HG02973 (cell line): ENCODE measurements around the gene AGAP1.

Experiments
- ATAC-seq: cut with Tn5 transposase; IDR thresholded peaks from one replicate; pipeline ENCODE4 v1.9.1; 2021; ENCODE audit warnings: moderate library complexity; ENCODE audit not compliant: unreplicated experiment

AGAP1 gene

DNA sequence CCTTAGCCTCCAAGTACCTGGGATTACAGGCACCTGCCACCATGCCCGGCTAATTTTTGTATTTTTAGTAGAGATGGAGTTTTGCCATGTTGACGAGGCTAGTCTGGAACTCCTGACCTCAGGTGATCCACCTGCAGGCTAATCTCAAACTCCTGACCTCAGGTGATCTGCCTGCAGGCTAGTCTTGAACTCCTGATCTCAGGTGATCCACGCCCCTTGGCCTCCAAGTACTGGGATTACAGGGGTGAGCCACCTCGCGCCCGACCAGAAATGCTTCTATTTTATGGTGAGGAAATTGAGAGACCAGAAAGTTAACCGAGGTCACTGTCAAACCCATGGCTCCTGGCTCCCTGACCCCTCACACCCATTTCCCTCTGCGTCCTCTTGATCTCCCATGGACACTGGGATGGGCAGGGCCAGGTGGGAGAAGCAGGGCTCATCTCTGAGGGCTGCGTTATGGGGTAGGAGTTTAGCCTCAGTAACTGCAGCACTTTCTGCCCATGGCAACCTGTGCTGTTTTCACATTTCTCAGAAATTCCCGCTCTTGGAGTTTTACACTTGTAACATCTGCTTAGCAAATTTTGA is 210.0 kb downstream of the AGAP1 start:
- no peak for ATAC-seq

DNA sequence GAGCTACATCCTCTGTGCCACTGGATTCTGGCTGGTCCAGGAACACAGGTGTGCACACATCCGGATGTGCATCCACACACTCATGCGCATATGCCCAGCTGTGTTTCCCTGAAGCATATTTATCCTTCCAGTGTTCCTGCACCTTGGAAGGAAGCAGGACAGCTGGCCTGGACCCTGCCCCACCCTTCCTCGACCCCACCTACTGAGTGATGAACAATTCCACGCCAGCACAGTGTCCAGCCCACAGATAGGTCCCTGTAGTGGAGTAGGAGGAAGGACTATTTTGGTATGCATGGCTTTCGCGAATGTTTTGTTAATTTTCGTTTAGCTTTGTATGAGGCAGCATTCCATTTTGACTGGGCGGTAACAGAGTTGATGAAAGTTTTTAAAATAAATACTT is 211.5 kb downstream of the AGAP1 start:
- ATAC-seq: no peak

GRCh38 chr2:235706506-235706905 is 212.7 kb downstream of the AGAP1 start:
- ATAC-seq: no peak

- ATAC-seq: no peak
Measured at GRCh38 chr2:235707411-235708096, 213.7 kb downstream of the AGAP1 start.

GRCh38 chr2:235709124-235709813 is 215.4 kb downstream of the AGAP1 start:
- ATAC-seq: no peak

GRCh38 chr2:235709969-235710879 is 216.4 kb downstream of the AGAP1 start:
- ATAC-seq: no peak

GRCh38 chr2:235710933-235711332 is 217.1 kb downstream of the AGAP1 start:
- ATAC-seq: no peak

- ATAC-seq: no peak
Measured at GRCh38 chr2:235711527-235711926, 217.7 kb downstream of the AGAP1 start.

- ATAC-seq: no peak
Measured at GRCh38 chr2:235712176-235712575, 218.3 kb downstream of the AGAP1 start.

GRCh38 chr2:235713189-235713588 is 219.3 kb downstream of the AGAP1 start:
- no peak for ATAC-seq

DNA sequence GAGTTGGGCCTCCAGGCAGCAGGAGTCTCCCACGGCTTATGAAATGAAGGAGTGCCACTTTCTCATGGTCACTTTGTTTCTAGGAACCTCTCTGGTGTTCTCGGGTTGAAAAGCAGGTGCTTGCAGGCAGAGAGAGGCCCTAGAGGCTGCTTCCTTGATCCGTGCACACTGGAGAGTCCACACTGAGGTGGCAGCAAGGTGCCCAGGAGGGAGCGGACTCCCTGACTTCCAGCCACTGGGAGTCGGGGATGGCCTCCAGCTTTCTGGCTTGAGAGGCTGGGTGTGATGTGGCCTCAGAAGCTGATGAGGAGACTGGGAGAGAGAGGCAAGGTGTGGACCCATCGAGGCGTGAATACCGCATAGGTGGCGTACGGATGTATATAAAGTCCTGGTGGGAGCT is 221.8 kb downstream of the AGAP1 start:
- no peak for ATAC-seq

DNA sequence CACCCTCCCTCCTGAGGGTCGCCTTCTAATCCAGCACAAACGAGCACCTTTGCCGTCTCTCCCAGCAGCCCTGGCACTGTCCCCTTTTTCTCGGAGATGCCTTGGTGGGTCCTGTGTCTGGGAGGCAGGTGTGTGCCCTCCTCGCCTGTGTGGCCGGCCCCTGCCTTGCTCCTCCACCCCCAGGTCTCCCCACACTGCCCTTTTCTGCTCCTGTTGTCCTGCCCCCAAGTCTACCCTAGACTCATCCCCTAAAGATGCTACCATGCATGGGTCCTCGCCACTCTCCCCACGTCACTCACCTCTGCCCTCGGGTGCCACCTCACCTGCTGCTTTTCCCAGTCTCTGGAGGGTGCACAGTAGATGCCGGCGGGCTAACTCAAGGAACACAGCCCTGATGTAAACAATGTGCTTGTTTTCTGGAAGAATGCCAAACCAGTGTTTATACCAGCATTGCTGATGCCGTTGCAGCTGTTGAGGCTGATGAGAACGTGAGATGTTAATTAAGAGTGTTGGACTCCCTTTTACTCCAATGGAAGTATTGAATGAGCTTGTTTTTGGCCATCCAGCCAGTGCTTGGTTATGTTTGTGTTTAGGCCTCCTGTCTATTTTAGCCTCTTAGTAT is 223.1 kb downstream of the AGAP1 start:
- no peak for ATAC-seq

DNA sequence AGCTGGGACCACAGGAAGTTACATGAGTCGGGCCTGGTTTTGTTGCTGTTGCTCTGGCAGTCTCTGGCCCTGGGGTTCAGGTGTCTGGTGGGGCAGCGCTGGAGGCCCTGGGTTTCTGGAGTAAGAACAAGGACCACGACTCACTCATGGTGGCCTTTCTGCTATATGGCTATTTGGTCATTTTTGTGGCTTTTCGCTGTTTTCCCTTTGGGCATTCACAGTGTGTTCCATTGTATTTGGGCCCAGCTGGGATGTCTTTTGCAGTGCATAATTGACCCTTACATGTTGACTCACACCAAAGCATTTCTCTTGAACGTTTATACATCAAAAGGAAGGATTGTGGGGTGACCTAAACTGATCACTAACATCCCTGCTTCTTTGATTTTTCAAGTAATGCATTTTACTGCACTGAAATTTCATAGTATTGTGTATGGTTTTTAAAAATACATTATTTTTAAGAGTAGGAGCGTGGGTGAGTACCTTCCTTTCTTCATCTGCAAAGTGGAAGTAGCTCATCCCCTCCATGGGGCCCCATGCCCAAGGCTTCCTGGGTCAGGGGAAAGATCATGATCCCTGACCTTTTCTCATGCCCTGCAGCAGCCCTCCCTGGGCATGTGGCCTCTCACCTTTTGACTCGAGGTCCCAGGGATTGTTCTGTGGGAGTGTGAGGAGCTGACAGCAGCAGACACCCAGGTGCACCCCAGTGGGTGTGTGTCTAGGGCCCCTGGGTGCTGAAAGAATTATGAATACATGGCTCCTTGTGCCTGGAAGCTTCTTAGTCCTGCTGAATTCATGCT is 225.5 kb downstream of the AGAP1 start:
- no peak for ATAC-seq

GRCh38 chr2:235721625-235722024 is 227.8 kb downstream of the AGAP1 start:
- ATAC-seq: no peak

- ATAC-seq: no peak
Measured at GRCh38 chr2:235722869-235723268, 229.0 kb downstream of the AGAP1 start.

- ATAC-seq: no peak
Measured at GRCh38 chr2:235723371-235723770, 229.5 kb downstream of the AGAP1 start.

DNA sequence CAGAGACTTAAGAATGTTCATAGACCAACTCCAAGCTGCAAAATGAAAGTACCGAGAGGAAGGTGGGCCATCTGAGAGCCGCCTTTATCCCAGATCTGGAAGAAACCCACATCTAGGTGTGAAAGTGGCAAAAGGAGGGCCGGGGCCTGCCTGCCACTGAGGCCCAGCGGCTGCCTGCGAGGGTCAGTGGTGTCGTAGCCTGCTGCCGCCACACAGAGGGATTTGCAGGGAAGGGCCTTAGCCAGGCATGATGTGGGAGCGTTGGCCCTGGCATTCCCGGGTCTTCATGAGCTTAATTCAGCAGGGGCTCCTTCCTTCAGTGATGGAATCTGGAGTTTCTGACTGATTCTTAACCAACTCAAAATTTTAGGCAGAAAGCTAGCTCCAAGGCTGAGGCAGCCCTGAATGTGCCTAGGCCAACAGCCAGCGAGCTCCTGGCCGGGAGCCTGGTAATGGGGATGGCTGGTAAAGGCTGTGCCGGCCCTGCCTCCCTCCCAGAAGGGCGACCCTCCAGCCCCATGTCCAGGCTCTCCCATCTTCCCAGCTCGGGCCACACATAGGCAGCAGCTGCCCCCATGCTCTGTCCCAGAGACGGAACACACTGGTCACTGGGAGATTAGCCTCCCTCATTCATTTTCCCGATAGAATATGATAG is 230.1 kb downstream of the AGAP1 start:
- no peak for ATAC-seq

GRCh38 chr2:235725016-235725489 is 231.2 kb downstream of the AGAP1 start:
- no peak for ATAC-seq

GRCh38 chr2:235725841-235726240 is 232.0 kb downstream of the AGAP1 start:
- ATAC-seq: no peak
